GM21723 (cell line): ENCODE measurements around the gene HLCS.

Source experiments
- ATAC-seq: cut with Tn5 transposase; IDR thresholded peaks from one replicate; pipeline ENCODE4 v1.9.1; 2021; ENCODE audit warnings: mild to moderate bottlenecking, moderate library complexity; ENCODE audit not compliant: unreplicated experiment

The HLCS gene

DNA sequence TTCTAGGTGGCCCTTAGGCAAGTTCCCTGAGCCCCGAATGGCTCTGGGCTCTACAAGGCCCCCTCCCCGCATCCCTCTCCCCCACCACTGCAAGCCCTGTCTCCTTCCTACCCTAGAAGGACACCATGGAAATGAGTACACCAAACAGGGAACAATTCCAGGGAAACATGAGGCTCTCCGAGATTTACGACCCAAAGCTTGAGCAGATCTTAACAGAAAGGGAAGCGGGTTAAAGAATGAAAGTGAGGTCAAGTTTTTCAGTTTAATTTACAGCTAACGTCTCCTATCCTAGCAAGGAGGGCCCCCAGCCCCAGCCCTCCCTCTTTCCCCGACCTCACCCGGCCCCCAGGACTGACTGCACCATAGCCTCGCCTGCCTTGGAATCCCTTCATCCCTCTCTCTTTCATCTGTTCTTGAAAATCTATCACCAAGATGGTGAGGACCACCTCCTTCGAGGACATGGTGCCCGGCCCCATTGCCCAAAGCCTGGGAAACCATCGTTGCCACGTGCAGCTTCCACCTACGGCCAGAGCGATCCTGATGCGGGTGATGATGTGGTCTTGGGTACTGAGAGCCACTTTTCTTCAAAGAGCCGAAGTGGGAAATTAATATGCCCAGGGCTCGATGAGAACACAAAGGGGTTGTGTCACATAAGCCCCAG, 237.0 kb downstream of the HLCS start:
- no peak for ATAC-seq

DNA sequence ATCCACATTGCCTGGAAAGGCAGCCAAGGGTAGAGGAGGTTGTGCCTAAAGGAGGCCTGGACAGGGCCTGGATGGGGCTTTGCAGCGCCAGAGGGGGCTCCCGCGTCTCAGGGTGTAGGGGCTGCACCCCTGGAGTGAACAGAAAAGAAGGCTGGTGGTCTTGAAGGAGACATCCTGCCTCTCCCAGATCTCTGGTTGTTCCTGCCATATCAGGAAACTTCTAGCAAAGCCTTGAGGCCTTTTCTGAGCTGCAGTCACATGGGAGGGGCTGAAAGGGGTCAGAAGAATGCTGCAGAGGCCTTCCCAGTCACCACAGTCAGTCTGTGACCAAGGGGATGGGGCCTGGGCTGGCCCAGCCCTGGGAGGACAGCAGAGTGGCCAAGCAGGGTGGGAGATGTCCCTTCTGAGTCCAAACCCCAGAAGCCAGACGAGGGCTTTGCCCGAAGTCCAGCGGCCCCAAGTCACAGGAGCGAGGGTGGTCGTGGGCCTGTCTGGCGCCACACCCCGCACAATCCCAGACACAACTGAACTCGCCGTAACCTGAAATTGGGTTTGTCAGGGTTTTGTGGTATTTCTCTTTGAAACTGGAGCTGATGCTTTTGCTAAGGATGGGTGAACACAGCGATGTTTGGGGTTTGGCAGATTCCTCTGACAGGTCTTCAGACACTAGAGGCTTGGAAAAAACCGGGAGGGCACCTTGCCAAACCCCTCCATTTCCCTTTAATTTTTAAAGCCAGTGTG, 237.9 kb downstream of the HLCS start:
- no peak for ATAC-seq

DNA sequence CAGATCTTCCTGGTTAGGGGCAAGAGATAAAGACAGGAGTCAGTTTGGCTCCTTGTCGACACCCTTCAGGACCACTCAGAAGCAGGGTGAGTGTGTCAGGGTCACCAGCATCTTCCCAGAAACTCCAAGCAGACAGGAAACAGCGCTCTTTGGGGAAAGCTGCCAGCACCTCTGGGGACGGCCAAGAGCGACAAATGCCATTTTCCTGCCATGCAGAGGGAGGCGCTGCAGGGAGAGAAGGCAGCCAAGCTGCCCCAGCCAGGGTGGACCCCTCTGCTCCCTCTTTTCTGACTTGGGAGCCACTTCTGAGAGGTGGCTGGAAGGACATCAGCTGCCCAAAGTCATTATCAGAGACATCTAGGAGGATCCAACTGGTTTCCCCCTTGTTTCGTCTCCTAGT, 238.6 kb downstream of the HLCS start:
- no peak for ATAC-seq

DNA sequence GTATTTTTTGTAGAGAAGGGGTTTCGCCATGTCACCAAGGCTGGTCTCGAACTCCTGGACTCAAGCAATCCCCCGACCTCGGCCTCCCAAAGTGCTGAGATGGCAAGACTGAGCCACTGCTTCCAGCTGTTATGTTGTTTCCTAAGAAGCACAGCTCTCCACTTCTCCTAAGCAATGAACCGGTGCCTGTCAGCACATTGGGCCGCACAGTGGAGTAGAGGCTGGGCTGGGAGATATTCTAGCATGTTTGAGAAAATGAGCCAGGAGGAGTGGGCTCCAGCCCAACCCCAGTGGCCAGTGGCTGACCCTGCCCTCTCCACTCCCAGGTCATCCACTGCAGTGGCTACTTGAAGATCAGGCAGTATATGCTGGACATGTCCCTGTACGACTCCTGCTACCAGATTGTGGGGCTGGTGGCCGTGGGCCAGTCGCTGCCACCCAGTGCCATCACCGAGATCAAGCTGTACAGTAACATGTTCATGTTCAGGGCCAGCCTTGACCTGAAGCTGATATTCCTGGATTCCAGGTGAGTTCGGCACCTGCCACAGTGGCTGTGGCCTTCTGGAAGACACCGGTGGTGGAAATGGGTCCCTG, 240.6 kb downstream of the HLCS start:
- ATAC-seq, result no peak

DNA sequence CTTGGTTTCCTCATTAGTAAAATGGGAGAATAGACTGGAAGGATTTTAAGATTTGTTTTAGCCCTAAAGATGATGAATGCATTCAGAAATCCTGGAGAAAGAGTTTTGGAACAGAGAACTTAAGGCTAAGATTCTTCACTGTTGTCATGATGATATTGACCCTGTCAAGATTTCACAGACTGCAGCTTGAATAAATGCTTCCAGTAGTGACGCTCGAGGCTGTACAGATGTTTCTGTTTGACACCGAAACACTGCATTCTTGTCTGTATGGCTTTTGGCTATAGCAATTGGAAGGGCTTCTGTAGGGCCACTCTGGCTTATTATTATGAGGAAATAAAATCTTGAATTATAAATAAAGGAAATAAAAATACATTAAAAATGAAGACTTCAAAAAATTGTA, 241.8 kb downstream of the HLCS start:
- ATAC-seq, result no peak

DNA sequence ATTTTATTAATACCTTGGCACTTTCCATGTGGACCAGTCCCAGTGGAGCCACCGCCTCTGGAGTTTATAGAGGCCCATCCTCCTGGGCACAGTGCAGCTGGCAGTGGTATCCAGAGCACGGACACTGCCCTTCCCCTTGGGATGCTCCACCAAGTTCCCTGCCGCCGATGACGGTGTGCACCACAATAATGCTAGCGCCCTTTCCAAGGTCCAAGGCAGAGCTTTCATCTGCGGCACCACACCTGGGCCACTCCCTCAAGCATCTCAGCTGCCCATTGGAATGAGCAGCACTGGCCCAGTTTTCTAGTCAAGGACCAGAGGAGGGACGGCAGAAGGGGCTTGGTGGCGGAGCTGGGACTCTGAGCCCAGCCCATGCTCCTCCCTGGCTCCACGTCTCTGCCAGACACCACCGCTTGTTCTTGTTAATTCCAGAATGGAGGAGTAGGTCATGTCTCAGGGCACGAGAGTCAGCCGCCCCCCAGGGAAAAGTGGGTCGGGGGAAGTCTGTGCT, 243.0 kb downstream of the HLCS start:
- ATAC-seq, result no peak

DNA sequence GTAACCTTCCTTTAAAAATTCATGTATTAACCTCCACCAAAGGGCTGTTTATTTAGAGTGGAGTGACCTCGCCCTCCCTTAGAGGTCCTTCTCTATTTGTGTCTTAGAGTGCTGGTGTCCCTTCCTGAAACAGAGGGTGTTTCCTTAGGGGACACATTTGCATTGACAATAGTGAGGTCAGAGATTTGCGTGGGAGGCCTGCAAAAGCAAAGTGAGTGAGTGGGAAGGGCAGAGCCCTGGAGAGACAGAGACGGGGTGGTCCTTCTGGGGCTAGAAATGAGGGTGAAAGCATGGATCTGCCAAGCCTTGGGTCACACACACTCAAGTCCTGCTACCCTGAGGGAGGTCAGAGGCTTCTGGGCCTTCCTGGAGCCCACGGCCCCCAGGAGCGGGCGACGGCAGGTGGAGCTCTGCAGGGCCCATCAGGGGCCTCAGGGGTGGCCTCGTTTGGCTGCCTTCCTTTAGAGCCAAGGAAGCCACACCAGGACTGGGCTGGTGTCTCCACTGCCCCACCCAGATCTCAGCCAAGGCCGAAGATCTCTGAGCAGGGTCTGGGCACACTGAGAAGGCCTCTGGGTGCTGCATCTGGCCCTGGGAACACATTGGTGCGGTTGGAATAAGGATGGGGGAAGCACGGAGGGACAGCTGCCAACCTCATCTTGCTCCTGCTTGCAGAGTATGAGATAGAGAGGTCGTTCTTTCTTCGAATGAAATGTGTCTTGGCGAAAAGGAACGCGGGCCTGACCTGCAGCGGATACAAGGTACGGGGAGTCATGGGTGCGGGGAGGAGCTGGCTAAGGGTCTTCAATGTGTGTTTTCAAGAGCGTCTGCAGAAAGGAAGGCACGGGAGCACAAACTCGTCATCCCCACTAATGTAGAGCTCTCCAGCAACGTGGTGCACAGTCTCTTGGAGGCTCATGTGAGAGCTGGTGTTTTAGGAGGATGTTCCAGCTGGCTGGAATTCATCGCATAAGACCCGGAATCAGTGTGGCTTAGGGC, 243.8 kb downstream of the HLCS start:
- no peak for ATAC-seq

DNA sequence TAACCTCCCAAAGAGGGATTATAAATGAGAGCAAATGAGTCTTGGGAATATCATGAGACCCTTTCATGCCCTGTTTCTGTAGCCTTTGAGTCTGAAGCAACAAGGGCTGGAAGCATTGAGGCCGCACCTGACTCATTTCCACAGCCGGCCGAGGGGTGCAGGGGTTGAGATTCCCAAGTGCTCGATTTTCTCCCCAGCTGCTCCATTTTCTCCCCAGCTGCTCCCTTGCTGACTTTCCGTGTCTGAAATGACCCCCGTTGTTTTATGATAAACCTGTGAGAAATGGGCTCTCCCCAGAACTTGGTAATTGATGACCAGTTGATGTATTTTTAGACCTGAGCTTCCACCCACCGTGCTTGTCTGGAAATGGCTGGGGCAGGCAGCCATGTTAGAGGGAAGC, 244.7 kb downstream of the HLCS start:
- no peak for ATAC-seq

DNA sequence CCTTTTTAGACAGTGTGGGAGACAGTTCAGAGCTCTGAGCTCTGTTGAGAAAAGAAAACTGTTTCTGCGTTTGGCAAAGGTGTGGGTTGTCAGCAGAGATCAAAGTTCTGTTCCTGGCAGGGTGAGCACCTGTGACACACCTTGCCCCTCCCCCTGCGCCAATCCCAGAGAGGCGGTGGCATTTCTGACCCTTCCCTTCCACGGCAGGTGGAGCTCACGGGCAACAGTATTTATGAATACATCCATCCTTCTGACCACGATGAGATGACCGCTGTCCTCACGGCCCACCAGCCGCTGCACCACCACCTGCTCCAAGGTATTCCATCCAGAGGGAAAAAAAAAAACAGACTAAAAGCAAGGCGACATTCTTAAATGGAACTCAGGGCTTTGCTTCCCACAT, 246.9 kb downstream of the HLCS start:
- ATAC-seq, result no peak

DNA sequence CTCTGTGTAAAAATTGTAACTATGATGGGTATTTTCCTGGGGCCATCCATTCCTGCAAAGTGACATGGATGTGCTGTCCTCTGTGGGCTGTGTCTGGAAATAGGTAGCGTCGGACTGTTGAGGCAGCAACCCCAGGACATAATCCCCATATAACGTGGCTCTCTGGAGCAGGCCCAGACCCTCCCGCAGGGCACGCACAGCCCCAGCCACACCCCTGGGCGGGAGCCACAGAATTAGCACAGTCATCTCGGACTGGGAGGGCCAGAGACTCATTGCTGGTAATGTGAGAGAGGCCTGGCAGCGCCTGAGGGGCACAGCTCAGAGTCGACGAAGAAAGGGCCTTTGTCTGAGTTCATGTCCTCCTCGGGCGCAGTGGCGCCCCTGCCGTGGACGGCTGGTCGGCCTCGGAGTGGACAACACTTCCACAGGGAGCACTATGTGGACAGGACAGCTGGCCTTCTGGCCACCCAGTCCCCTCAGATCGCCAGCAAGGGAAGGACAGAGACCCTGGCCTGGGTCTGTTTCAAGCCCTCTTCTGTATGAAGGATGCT, 247.4 kb downstream of the HLCS start:
- ATAC-seq, result no peak

DNA sequence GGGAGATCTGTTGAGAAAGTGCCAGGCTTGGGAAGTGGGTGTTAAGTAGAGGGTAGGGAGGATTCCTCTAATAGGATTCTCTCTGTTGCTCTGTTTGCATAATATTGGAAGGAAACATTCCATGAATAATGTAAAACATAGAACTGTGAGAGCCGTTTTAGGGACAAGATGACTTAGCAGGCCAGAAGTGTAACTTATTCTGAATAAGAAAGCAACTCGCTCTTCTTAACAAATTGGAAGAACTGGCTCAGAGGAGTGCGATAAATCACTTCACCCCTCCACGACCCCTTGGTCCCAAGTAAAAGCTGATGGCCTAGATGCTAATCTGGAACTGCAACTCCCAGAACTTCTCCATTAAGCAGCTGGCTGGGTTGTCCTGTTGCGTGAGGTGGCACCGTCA, 248.5 kb downstream of the HLCS start:
- no peak for ATAC-seq

DNA sequence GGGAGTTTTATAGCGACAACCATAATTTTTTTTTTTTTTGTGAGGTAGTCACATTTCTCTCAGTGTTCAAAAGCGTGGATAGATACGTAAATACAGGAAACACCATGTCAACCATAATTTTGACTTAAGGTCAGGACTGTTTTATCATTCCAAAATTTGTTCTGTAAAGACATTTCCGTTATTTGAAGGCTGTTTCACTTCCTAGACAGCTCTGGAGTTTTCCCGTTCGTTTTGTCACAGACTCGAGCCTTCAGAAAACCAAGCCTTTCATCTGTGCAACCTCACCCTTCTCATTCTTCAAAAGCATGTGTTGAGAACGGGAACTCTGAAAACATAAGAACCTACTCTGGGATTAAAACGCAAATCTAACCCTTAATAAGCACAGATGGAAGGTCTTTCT, 249.6 kb downstream of the HLCS start:
- no peak for ATAC-seq

DNA sequence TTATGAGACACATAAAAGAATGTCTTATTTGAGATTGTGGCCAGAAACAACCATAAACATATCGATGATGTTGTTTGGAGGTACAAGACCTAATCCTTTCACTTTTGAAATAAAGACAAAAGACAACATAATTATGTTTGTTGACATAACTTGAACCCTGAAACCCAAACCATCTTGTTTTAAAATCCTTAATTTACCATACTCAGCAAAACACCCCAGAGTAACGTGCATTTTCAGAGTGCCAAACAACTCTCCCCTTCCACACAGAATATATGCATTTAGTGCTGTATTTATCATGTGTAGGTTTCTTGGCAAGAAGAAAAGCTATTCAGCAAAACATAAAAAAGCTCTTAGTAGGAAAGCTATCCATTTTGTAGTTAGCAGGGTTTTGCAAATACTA, 250.1 kb downstream of the HLCS start:
- no peak for ATAC-seq

DNA sequence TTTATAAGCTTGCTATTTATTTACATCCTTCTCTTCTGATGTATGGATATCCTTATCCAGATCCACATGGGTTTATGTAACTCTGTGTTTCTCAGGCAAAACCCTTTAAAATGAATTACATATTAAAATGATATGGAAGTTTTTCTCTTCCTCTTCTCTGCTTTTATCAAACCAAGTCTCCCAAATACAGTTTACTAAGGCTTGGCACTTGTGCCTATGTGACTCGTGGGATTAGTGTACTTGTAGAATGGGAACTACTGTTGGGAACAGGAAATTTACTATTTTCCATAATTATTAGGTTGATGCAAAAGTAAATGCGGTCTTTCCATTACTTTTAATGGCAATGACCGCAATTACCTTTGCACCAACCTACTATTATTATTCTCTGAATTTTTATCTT, 252.7 kb downstream of the HLCS start:
- no peak for ATAC-seq

DNA sequence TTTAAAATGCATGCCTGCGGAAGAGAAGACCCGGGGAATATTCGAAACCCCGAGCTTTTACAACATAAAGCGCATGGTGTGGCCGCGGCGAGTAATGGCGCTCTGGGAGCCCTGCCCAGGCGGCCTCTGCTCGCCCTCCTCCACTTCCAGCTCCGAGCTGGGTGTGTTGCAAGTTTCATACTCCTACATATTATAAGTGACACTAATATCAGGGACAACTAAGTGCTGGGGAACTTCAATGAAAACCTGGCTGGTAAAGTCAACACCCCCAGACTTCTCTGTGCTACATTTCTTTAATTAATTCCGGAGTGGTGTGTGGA, 255.8 kb downstream of the HLCS start:
- no peak for ATAC-seq

DNA sequence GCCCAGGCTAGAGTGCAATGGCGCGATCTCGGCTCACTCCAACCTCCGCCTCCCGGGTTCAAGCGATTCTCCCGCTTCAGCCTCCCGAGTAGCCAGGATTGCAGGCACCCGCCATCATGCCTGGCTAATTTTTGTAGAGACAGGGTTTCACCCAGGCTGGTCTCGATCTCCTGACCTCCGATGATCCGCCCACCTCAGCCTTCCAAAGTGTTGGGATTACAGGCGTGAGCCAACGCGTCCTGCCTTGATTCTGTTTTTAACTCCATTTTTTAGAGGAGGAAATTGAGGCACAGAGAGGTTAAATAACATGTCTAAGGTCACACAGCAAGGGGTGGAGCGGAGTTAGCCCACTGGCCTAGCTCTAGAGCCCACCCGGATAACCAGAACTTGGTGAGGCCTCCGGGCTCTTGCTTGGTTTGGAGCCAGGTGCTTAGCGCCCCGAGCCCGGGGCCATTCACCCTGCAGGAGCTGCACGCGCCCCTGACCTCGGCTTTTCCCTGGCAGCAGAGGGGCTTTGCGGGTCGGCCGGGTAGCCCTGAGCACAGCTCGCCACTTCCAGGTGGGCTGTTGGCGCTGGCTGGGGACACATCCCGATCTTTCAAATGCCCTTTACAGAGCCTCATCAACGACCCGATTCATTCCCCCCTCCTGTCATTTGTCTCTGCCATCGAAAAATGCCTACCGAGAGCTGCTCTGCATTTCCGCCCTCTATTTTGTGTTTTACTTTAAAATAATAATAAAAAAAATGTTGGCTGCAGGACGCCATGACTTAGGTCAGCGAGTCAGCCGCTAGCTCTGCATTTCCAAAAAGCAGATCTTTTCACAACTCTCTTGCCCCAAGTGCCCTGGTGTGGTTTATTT, 256.4 kb downstream of the HLCS start:
- no peak for ATAC-seq

DNA sequence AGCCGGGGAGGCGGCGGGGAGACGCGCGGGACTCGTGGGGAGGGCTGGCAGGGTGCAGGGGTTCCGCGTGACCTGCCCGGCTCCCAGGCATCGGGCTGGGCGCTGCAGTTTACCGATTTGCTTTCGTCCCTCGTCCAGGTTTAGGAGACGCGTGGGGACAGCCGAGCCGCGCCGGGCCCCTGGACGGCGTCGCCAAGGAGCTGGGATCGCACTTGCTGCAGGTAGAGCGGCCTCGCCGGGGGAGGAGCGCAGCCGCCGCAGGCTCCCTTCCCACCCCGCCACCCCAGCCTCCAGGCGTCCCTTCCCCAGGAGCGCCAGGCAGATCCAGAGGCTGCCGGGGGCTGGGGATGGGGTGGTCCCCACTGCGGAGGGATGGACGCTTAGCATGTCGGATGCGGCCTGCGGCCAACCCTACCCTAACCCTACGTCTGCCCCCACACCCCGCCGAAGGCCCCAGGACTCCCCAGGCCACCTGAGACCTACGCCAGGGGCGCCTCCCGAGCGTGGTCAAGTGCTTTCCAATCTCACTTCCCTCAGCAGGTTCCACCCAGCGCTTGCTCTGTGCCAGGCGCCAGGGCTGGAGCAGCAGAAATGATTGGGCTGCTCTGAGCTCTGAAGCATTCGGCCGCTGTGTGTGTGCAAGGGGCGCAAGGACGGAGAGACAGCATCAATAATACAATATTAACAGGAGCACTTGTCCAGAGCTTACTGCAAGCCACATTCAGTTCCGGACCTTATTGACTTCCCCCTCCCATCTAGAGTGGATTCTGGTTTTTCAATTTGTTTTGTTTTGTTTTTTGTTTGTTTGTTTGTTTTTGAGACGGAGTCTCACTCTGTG, 257.2 kb downstream of the HLCS start:
- no peak for ATAC-seq

DNA sequence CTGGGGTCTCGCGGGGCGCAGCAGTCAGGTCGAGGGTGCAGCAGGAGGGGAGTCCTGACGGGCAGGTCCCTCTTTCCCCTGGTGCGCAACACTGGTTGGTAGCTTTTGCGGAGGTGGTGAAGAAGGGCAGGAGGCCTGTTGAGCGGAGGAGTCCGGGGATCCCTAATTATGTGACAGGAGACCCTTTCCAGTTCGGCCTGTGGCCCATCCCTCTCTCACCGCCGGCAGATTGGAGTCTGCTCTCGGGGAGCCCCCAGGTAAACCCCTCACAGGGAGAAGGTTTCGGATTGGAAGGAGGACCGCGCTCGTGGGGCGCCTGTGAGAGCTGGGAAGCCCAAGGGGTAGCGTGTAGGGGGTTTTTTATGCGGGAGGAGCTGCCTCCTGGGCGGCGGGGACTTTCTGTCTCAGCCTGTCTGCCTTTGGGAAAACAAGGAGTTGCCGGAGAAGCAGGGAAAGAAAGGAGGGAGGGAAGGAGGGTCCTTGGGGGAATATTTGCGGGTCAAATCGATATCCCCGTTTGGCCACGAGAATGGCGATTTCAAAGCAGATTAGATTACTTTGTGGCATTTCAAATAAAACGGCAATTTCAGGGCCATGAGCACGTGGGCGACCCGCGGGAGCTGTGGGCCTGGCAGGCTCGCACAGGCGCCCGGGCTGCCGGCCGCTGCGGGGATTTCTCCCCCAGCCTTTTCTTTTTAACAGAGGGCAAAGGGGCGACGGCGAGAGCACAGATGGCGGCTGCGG, 258.0 kb downstream of the HLCS start:
- ATAC-seq, result no peak
